ENCODE measurements around the gene ATP8B3.
A peak's percentile ranks its signal among the peaks of the same experiment; 100 is the strongest.

The ATP8B3 gene

DNA sequence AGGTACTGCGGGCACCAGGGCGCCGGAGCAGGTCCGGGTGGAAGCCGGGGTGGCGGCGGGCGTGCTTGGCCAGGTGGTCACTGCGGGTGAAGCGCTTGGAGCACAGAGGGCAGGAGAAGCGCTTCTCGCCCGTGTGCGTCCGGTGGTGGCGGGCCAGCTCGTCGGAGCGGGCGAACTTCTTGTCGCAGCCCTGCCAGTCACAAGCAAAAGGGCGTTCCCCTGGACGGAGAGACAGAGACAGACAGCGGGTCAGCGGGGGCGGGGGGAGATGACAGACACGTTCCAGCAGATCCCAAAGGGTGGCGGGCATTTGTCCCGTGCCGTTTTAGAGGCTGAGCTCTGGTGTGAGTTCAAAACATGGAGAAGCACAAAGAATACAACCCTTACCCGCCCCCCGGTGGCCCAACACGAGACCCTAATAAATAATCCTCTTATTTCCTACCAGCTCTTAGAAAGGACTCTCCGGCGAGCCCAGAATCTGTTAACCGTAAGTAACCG is 42.5 kb upstream of the ATP8B3 start:
- no peak for ATAC-seq
- Mint-ChIP-seq H3K27ac (peak overlapping the region; percentile 91), H3K4me1 (peaks cover 73% of the 10 kb centered on the region), H3K9me3 (no peaks in the 10 kb centered on the region), H3K27me3 (no peaks in the 10 kb centered on the region), H3K4me3 (no peak overlapping the region), H3K36me3 (peaks cover 12% of the 10 kb centered on the region)

DNA sequence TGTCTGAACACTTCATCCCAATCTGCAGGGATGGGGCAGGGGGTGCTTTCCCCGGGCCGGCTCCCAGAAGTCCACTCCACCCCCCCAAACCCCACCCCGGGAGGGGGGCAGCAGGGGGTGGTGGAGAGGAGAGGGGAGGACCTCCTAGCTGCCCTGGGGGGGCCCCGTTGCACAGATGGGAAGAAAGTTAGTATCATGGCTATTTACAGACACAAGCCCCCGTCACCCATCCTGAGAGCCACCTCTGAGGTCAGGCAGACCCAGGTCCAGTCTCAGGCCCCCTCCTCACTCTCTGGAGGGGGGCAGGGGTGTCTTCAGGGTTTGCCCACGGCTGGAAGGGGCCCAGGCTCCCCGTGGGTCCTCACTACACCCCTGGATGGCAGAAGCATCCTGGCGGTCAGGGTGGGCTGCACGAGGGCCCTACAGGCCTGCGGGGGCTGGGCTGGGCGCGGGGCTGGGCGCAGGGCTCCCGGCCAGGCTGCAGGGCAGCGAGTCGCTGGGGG is 42.0 kb upstream of the ATP8B3 start:
- Mint-ChIP-seq H3K36me3 (peaks cover 12% of the 10 kb centered on the region), H3K4me3 (no peak overlapping the region), H3K27me3 (no peaks in the 10 kb centered on the region), H3K27ac (no peak overlapping the region), H3K4me1 (peaks cover 72% of the 10 kb centered on the region), H3K9me3 (no peaks in the 10 kb centered on the region)
- no peak for ATAC-seq

DNA sequence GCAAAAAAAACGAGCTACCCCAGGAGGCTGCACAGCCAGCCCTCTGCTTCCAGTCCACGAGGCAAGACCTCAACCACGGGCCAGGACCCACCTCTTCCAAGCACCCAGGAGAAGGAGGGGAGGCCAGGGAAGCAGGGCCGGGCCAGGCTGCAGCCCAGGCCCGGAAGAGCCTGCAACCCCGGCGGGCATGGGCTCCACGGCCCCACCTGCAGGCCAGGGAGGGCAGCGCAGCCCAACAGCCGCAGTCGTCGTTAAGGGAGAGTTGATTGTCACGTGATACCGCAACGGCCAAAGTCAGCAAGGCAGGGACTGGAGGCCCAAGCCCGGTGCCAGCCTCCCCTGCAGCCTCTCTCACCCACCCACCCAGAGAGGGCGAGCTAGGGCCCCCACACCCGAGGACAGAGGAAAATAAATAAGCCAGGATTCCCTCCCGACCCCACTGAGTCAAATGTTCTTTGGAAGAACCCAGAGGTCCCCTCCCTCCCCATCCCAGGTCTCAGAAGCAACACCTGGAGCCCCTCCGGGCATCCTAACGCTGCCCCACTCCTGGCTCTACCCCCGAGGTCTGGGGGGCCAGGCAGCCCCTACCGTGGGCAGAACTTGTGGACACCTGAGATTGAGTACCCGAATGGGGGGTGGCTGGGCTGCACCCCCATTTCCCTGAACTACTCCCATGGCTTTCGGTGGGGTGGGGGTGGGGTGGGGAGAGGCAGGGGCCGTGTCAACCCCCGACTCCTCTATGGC is 41.4 kb upstream of the ATP8B3 start:
- H3K9me3 Mint-ChIP-seq, result no peaks in the 10 kb centered on the region
- H3K36me3 Mint-ChIP-seq, result peaks cover 12% of the 10 kb centered on the region
- peak overlapping the region; percentile 77 for H3K27ac Mint-ChIP-seq
- ATAC-seq, result peak; percentile 16
- peaks cover 70% of the 10 kb centered on the region for H3K4me1 Mint-ChIP-seq
- H3K27me3 Mint-ChIP-seq, result no peaks in the 10 kb centered on the region
- H3K4me3 Mint-ChIP-seq, result peak overlapping the region; percentile 60

DNA sequence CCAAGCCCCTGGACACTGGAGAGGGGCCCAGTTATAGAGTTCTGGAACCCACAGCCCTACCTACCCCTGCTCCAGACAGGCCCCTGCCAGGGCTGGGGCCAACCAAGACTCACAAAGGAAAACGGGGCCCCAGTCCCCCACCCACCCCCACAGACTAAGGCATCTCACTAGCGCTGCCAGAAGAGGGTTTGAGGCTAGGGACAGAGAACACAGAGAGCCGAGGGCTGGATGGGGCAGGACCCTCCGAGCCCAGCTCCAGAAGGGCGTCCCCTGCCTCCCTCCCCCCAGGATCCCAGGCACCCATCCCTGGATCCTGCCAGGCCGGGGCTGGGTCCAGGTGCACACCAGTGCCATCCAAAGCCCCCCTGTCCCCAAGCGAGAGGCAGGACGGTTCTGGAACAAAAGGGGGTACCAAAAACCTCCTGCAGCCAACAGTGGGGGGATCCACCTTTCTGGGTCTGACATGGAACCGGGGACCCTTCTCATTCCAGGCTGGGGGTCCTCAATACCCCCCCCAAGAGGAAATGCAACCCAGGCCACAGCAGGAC is 40.6 kb upstream of the ATP8B3 start:
- ATAC-seq, result no peak
- H3K4me1 Mint-ChIP-seq, result peaks cover 63% of the 10 kb centered on the region
- no peak overlapping the region for H3K4me3 Mint-ChIP-seq
- no peaks in the 10 kb centered on the region for H3K27me3 Mint-ChIP-seq
- H3K36me3 Mint-ChIP-seq, result peaks cover 12% of the 10 kb centered on the region
- H3K27ac Mint-ChIP-seq, result peak overlapping the region; percentile 77
- H3K9me3 Mint-ChIP-seq, result no peaks in the 10 kb centered on the region

DNA sequence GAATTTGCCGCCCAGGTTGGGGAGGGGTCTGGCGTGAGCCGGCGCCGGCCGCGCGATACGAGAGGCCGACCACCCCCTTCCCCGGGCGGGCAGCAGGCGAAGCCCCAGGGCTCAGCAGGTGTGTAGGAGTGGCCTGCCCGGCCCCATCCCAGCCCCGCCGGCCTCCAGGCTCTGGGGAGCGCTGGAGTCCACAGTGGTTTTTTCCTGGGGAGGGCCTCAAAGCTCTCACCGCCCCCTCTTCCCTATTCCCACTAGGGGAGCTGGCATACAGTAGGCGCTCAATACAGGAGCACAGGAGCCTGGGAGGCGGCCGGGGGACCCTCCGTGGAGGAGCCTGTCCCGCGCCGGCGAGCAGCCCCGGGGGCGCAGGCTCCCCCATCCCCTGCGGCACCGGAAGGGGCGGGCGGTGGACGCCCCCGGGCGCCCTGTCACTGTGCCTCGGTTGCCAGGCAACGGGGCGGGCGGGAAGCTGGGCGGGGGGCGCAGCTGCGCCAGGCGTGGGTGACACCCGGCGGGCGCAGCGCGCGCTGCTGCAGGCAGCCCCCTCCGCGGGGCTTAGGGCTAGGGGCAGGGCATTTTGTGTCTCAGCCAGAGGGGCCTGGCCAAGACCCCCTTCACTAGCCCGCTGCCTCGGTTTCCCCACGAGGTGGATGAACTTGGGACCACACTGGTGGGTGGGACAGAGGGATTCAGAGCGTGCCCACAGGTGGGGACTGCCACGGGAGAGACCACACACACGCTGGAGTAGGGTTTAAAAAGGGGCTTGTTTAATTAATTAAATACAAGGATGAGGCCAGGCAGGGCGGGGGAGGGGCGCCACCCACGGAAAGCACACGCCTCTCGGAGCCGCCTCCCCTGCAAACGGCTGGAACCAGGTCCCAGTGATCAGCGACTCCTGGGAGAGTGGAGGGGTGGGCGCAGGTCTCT is 39.8 kb upstream of the ATP8B3 start:
- H3K9me3 Mint-ChIP-seq, result no peaks in the 10 kb centered on the region
- no peak for ATAC-seq
- no peaks in the 10 kb centered on the region for H3K27me3 Mint-ChIP-seq
- peaks cover 64% of the 10 kb centered on the region for H3K4me1 Mint-ChIP-seq
- peak overlapping the region; percentile 40 for H3K27ac Mint-ChIP-seq
- no peak overlapping the region for H3K4me3 Mint-ChIP-seq
- peaks cover 12% of the 10 kb centered on the region for H3K36me3 Mint-ChIP-seq

DNA sequence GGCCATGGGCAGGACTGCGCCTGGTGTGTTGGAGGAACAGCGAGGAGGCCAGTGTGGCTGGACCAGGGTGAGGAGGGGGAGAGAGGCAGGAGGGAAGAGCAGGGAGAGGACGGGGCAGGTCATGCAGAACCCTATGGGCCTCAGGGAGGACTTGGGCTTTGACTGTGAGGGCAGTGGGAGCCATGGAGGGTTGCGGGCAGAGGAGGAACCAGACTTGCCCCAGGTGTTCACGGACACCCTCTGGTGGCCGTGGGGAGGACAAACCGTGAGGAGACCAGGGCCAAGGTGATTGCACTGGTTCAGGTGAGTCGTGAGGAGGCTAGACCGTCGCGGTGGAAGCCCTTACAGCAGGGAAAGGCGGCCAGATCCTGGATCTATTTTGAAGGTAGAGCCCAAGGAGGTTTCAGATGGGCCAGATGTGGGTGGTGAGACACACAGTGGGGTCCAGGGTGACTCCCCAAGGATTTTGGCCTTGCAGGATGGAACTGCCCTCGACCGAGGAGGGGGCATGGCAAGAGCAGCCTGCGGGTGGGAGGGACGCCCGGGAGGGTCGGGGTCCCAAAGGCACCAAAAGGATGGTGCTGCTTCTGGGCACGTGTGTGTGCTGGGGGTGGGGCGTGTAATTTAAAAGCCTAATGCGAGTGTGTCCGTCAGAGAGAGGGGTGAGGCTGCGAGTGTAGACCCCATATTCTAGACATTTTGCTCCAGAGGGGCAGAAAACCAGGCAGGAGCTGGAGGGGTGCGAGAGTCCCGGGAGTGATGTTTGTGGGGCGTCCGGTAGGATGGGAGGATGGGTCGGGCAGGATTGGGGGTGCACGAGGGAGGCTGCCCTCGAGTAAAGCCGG is 39.0 kb upstream of the ATP8B3 start:
- H3K9me3 Mint-ChIP-seq, result no peaks in the 10 kb centered on the region
- H3K4me3 Mint-ChIP-seq, result no peak overlapping the region
- peak overlapping the region; percentile 40 for H3K27ac Mint-ChIP-seq
- H3K27me3 Mint-ChIP-seq, result no peaks in the 10 kb centered on the region
- peaks cover 16% of the 10 kb centered on the region for H3K36me3 Mint-ChIP-seq
- ATAC-seq, result no peak
- peaks cover 68% of the 10 kb centered on the region for H3K4me1 Mint-ChIP-seq

DNA sequence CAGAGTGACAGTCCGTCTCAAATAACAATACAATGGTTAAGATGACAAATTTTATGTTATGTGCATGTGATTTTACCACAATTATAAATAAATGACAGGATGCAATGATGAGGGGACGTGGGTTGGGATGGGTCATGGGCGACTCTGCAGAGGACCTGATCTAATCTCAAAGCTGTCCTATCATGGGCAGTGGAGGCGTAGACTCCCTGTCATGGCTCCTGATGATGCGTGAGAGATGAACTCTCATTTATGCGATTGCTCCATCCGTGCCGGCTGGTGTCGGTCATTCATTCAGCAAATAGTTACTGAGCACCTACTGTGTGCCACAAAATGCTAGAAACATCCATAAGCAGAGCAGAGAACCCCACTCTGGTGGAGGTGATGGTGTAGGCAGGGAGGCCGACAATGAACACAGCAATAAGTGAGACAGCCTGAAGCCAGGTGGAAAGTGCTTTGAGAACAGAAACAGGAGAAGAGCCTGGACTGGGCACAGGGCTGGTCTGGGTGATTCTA is 37.9 kb upstream of the ATP8B3 start:
- peaks cover 19% of the 10 kb centered on the region for H3K36me3 Mint-ChIP-seq
- no peak overlapping the region for H3K4me3 Mint-ChIP-seq
- no peaks in the 10 kb centered on the region for H3K27me3 Mint-ChIP-seq
- peak overlapping the region; percentile 40 for H3K27ac Mint-ChIP-seq
- no peak for ATAC-seq
- no peaks in the 10 kb centered on the region for H3K9me3 Mint-ChIP-seq
- peaks cover 65% of the 10 kb centered on the region for H3K4me1 Mint-ChIP-seq

DNA sequence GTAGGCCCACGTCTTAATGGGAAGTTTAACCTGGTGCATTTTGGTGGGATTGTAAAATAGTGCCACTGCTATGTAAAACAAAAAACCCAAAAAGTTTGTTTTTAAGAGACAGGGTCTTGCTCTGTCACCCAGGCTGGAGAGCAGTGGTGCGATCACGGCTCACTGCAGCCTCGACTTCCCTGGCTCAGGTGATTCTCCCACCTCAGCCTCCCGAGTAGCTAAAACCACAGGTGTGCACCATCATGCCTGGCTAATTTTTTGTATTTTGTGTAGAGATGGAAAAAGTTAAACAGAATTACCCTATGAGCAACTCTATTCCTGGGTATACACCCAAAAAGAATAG is 37.0 kb upstream of the ATP8B3 start:
- Mint-ChIP-seq H3K27me3 (no peaks in the 10 kb centered on the region), H3K36me3 (peaks cover 23% of the 10 kb centered on the region)

DNA sequence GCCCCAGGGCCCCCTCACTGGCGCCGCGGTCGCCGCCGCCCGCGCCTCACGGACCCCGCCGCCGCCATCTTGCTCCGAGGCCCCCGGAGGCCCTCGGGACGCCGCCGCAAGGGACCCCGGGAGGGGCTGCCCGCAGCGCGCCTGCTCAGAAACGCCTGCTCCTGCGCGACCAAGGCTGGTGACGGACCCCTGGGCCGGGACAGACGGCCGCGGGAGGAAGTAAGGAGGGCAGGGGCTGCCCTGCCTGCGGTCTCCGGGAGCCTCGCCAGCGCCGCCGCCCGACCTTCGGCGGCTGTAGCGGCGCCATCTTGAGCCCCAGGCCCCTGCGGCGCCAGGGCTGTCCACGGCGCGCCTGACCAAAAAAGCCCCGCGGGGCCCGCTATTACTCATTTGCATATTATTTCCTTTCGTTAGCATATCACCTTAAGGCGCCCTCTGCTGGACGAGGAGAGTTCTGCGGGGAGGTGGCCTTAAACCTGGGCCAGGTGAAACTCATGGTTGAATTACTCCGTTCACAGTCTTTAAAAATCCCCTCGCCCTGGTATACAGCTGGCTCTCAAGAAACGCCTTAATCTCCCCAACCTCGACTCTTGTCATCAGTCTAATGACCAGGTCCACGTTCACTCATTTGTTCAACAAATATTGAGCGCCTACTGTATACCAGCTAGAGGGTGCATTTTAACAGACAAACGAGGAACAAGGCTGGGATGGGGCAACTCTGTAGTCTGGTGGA is 36.5 kb upstream of the ATP8B3 start, which contains the start of gene REXO1:
REXO1 (minus strand) TSS at position 85 of the 733 bp plus-strand sequence. CDS start 125 bp downstream, outside the sequence.
- Mint-ChIP-seq H3K9me3 (no peaks in the 10 kb centered on the region), H3K27ac (peak within 1 kb of the TSS; percentile 93), H3K4me3 (peak within 1 kb of the TSS; percentile 93), H3K4me1 (peaks cover 73% of the 10 kb centered on the region), H3K27me3 (no peaks in the 10 kb centered on the region), H3K36me3 (peaks cover 21% of the 10 kb centered on the region)
- ATAC-seq, result peak; percentile 87

More for the DNA sequence above, 37.0 kb upstream of the ATP8B3 start:
- H3K4me1 Mint-ChIP-seq, result peaks cover 70% of the 10 kb centered on the region
- no peaks in the 10 kb centered on the region for H3K9me3 Mint-ChIP-seq
- H3K27ac Mint-ChIP-seq, result peak overlapping the region; percentile 93
- no peak for ATAC-seq
- H3K4me3 Mint-ChIP-seq, result peak overlapping the region; percentile 81

DNA sequence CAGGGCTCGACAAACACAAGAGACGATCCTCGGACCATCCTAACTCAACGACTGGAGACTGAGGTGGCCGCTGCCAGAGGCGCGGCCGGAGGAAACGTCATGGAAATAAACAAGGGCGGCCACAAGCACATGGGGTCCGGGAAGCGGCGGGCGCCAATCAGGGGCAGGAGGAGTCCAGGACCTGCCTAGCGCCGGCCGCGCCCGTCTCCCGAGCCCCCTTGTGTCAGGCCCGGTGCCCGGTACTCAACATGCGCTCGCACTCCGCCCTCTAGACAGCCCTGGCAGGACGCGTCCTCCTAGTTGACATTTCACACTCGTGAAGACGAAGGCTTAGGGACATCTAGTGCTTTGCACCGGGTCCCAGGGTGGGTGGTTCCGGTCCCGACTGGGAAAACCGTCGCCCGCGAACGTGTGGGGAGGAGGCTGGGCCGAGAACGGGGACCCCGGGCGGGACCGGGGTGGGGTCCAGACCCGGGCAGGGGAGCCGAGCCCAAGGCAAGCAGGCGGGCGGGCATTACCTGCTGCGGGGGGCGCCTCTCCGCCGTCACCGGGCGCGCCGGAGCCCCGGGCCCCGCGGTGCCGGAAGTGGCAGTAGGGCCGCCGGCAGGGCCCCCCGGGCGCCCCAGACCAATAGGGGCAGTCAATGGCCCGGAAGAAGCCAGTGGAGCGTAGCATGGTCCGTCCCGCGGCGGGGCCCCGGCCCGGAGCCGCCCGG is 35.8 kb upstream of the ATP8B3 start:
- Mint-ChIP-seq H3K36me3 (peaks cover 17% of the 10 kb centered on the region), H3K4me3 (peak overlapping the region; percentile 93), H3K27me3 (no peaks in the 10 kb centered on the region), H3K9me3 (no peaks in the 10 kb centered on the region), H3K27ac (peak overlapping the region; percentile 93), H3K4me1 (peaks cover 69% of the 10 kb centered on the region)
- peak; percentile 52 for ATAC-seq

DNA sequence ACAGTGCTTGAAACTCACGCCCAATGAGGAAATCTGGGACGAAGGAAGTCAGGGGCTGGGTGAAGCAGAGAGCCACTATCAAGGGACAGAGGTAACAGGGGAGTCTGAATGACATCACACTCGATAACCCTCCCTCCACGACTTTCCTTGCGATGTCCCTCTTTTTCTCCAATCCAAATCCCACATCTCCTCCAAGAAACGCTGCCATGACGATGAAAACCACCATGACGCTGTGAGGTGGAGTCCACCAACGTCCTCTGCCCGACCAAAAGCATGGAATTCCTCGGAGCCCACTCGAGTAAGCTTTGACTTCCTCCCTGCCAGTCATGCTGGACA is 35.2 kb upstream of the ATP8B3 start:
- Mint-ChIP-seq H3K4me3 (peak overlapping the region; percentile 93), H3K36me3 (peaks cover 17% of the 10 kb centered on the region), H3K4me1 (peaks cover 68% of the 10 kb centered on the region), H3K9me3 (no peaks in the 10 kb centered on the region), H3K27ac (peak overlapping the region; percentile 93), H3K27me3 (no peaks in the 10 kb centered on the region)
- no peak for ATAC-seq

DNA sequence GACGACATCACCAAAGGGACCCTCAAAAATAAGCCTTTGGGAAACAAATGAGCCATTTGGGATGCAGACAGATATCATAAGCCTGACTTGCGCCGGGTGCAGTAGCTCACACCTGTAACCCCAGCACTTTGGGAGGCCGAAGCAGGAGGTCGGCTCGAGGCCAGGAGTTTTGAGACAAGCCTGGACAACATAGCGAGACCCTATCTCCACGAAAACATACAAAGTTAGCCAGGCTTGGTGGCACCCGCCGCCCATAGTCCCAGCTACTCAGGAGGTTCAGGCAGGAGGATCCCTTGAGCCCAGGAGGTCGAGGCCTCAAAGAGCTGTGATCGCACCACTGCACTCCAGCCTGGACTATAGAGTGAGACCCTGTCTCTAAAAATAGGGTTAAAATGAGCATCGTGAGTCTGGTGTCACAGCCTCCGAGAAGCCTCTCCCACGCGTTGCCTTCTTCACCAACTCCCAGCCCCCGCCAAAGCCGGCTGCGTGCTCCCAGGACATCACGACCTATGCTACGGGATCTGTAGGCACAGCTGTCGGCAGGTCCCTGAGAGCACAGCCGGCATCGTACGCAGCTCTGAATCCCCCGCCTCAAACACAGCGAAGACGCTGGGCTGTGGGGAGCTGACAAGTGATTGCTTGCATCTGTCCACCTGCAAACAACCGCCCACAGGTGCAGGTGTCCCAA is 34.6 kb upstream of the ATP8B3 start:
- peaks cover 72% of the 10 kb centered on the region for H3K4me1 Mint-ChIP-seq
- H3K27me3 Mint-ChIP-seq, result no peaks in the 10 kb centered on the region
- H3K36me3 Mint-ChIP-seq, result peaks cover 17% of the 10 kb centered on the region
- peak overlapping the region; percentile 93 for H3K27ac Mint-ChIP-seq
- no peaks in the 10 kb centered on the region for H3K9me3 Mint-ChIP-seq
- H3K4me3 Mint-ChIP-seq, result peak overlapping the region; percentile 93
- ATAC-seq, result no peak

DNA sequence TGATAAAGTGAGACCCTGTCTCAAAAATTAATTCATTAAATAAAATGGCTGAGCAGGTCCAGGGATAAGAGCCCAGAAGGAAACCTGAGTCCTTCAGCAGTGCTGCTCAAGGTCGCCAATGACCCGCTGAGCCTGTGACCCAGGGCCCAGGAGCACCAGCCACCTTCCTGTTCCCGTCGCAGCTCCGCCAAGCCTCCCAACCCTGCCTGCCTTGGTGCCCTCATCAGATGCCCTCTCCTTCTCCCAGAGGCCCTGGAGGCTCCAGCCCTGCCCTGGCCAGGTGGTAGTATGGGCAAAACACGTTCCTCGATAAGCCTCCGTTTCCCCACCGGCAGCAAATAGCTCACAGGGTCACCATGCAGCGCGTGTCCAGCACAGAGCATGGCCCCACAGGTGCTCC is 33.6 kb upstream of the ATP8B3 start:
- H3K27ac Mint-ChIP-seq, result no peak overlapping the region
- H3K9me3 Mint-ChIP-seq, result no peaks in the 10 kb centered on the region
- H3K4me1 Mint-ChIP-seq, result peaks cover 75% of the 10 kb centered on the region
- no peak for ATAC-seq
- H3K36me3 Mint-ChIP-seq, result peaks cover 11% of the 10 kb centered on the region
- H3K4me3 Mint-ChIP-seq, result no peak overlapping the region
- no peaks in the 10 kb centered on the region for H3K27me3 Mint-ChIP-seq
